Panc1 (cell line): ENCODE measurements around the gene APOM.

ENCODE experiments used
- CTCF ChIP-seq: fragments of 450-650 bp; IDR thresholded peaks from 2 replicates; pipeline ENCODE4 v1.5.1; 2017; ENCODE audit warnings: mild to moderate bottlenecking
- POLR2AphosphoS5 ChIP-seq: IDR thresholded peaks from 2 replicates; pipeline ENCODE4 v1.6.1; 2012; ENCODE audit warnings: mild to moderate bottlenecking, low read depth, low read length, moderate library complexity
- REST ChIP-seq, 2 experiments: IDR thresholded peaks; 2 replicates each; pipeline ENCODE4 v1.6.1; 2011 to 2012; ENCODE audit warnings: low read depth in 2 of 2, control low read depth in 1 of 2, low read length in 1 of 2, mild to moderate bottlenecking in 1 of 2, moderate library complexity in 1 of 2; ENCODE audit not compliant: insufficient read depth in 1 of 2
- SIN3A ChIP-seq: IDR thresholded peaks from 2 replicates; pipeline ENCODE4 v1.6.1; 2012; ENCODE audit warnings: low read depth, mild to moderate bottlenecking, low read length, moderate library complexity, borderline replicate concordance; ENCODE audit not compliant: insufficient read depth
- TCF7L2 ChIP-seq: IDR thresholded peaks from 2 replicates; pipeline ENCODE4 v1.6.1; 2011; ENCODE audit warnings: mild to moderate bottlenecking, low read depth, low read length, inconsistent platforms

- no peak for TF ChIP-seq REST (IDR thresholded peaks at IDR 0.05; ENCODE audit: insufficient read depth in 1 of 2, low read depth in 2 of 2, low read length in 1 of 2)
- no peak for TF ChIP-seq CTCF
- TF ChIP-seq POLR2AphosphoS5, result no peak; the same call in 1 of the 2 replicates
- TF ChIP-seq SIN3A, result no peak
- TF ChIP-seq TCF7L2, result no peak
Measured at GRCh38 chr6:31630177-31630934, 25.3 kb upstream of the APOM start.
